ACC112 (cell line): Measurements from ENCODE around the gene CAMKMT.

Experiments used
- H2AFZ ChIP-seq: fragments of 200-600 bp; sonication (generic); one replicate; pipeline ENCODE4 v1.6.0; 2017; ENCODE audit warnings: antibody characterized with exemption, low read length; ENCODE audit not compliant: unreplicated experiment
- H3K27ac ChIP-seq: fragments of 200-600 bp; sonication (generic); 2 replicates; pipeline ENCODE4 v1.5.1; 2014; ENCODE audit warnings: low read depth, mild to moderate bottlenecking, antibody characterized with exemption, low read length, moderate library complexity
- H3K27me3 ChIP-seq: fragments of 200-600 bp; sonication (generic); 2 replicates; pipeline ENCODE4 v1.6.1; 2014; ENCODE audit warnings: mild to moderate bottlenecking, antibody characterized with exemption, low read length, moderate library complexity, mixed read lengths; ENCODE audit not compliant: insufficient read depth
- H3K36me3 ChIP-seq: fragments of 200-600 bp; sonication (generic); 2 replicates; pipeline ENCODE4 v1.6.1; 2016; ENCODE audit warnings: mild to moderate bottlenecking, antibody characterized with exemption, low read length, moderate library complexity, mixed read lengths; ENCODE audit not compliant: insufficient read depth
- H3K4me1 ChIP-seq: fragments of 200-600 bp; sonication (generic); one replicate; pipeline ENCODE4 v1.6.1; 2016; ENCODE audit warnings: low read length, mixed read lengths; ENCODE audit not compliant: insufficient read depth, unreplicated experiment, control insufficient read depth
- H3K4me3 ChIP-seq: fragments of 200-600 bp; sonication (generic); 2 replicates; pipeline ENCODE4 v1.5.1; 2014; ENCODE audit warnings: mild to moderate bottlenecking, low read depth, low read length
- H3K79me2 ChIP-seq: fragments of 200-600 bp; sonication (generic); one replicate; pipeline ENCODE4 v1.6.0; 2016; ENCODE audit warnings: low read length; ENCODE audit not compliant: control insufficient read depth, unreplicated experiment, insufficient read depth

The CAMKMT gene

GRCh38 chr2:44615950-44616518 is 254.3 kb downstream of the CAMKMT start:
- H2AFZ ChIP-seq = no peak overlapping the region

GRCh38 chr2:44616667-44617155 is 255.0 kb downstream of the CAMKMT start:
- no peaks in the 10 kb centered on the region for H3K27me3 ChIP-seq
- H3K27ac ChIP-seq = no peak overlapping the region
- no peak overlapping the region for H3K4me3 ChIP-seq
- H2AFZ ChIP-seq = no peak overlapping the region
- no peaks in the 10 kb centered on the region for H3K79me2 ChIP-seq
- no peaks in the 10 kb centered on the region for H3K4me1 ChIP-seq
- no peaks in the 10 kb centered on the region for H3K36me3 ChIP-seq

More at GRCh38 chr2:44615950-44616518, 254.3 kb downstream of the CAMKMT start:
- H3K36me3 ChIP-seq = no peaks in the 10 kb centered on the region
- no peaks in the 10 kb centered on the region for H3K79me2 ChIP-seq
- no peak overlapping the region for H3K4me3 ChIP-seq
- H3K27ac ChIP-seq = no peak overlapping the region
- H3K27me3 ChIP-seq = no peaks in the 10 kb centered on the region
- no peaks in the 10 kb centered on the region for H3K4me1 ChIP-seq

- Histone ChIP-seq H3K27ac (no peak overlapping the region), H3K4me1 (no peaks in the 10 kb centered on the region), H3K27me3 (no peaks in the 10 kb centered on the region), H3K79me2 (no peaks in the 10 kb centered on the region), H3K4me3 (no peak overlapping the region), H2AFZ (no peak overlapping the region), H3K36me3 (no peaks in the 10 kb centered on the region)
Observed at GRCh38 chr2:44618251-44619023, 256.7 kb downstream of the CAMKMT start.

GRCh38 chr2:44620189-44620990 is 258.6 kb downstream of the CAMKMT start:
- no peak overlapping the region for H3K4me3 ChIP-seq

GRCh38 chr2:44623622-44624351 is 262.0 kb downstream of the CAMKMT start:
- Histone ChIP-seq H3K4me3 (no peak overlapping the region), H3K79me2 (no peaks in the 10 kb centered on the region), H3K36me3 (no peaks in the 10 kb centered on the region), H3K27me3 (no peaks in the 10 kb centered on the region), H3K4me1 (no peaks in the 10 kb centered on the region), H3K27ac (no peak overlapping the region), H2AFZ (no peak overlapping the region)

More at GRCh38 chr2:44620189-44620990, 258.6 kb downstream of the CAMKMT start:
- Histone ChIP-seq H3K36me3 (no peaks in the 10 kb centered on the region), H2AFZ (no peak overlapping the region), H3K27ac (no peak overlapping the region), H3K27me3 (no peaks in the 10 kb centered on the region), H3K79me2 (no peaks in the 10 kb centered on the region), H3K4me1 (no peaks in the 10 kb centered on the region)

GRCh38 chr2:44628297-44628696 is 266.6 kb downstream of the CAMKMT start:
- Histone ChIP-seq H3K36me3 (0 out of 2 replicates have a peak, but pooled peaks cover 3% of the 10 kb centered on the region), H3K27ac (no peak overlapping the region), H3K4me3 (no peak overlapping the region), H2AFZ (no peak overlapping the region), H3K79me2 (no peaks in the 10 kb centered on the region), H3K27me3 (no peaks in the 10 kb centered on the region), H3K4me1 (no peaks in the 10 kb centered on the region)

- H3K4me3 ChIP-seq = no peak overlapping the region
- no peaks in the 10 kb centered on the region for H3K27me3 ChIP-seq
- no peaks in the 10 kb centered on the region for H3K79me2 ChIP-seq
- H2AFZ ChIP-seq = no peak overlapping the region
- 0 out of 2 replicates have a peak, but pooled peaks cover 5% of the 10 kb centered on the region for H3K36me3 ChIP-seq
- H3K4me1 ChIP-seq = no peaks in the 10 kb centered on the region
- H3K27ac ChIP-seq = no peak overlapping the region
Observed at GRCh38 chr2:44632931-44633689, 271.4 kb downstream of the CAMKMT start.

GRCh38 chr2:44635725-44636124 is 274.0 kb downstream of the CAMKMT start:
- no peaks in the 10 kb centered on the region for H3K79me2 ChIP-seq
- H3K36me3 ChIP-seq = 0 out of 2 replicates have a peak, but pooled peaks cover 5% of the 10 kb centered on the region
- H3K27ac ChIP-seq = no peak overlapping the region
- no peaks in the 10 kb centered on the region for H3K4me1 ChIP-seq
- H3K27me3 ChIP-seq = no peaks in the 10 kb centered on the region
- no peak overlapping the region for H2AFZ ChIP-seq
- H3K4me3 ChIP-seq = no peak overlapping the region

- no peak overlapping the region for H3K27ac ChIP-seq
- no peak overlapping the region for H3K4me3 ChIP-seq
- H3K27me3 ChIP-seq = no peaks in the 10 kb centered on the region
- H3K79me2 ChIP-seq = no peaks in the 10 kb centered on the region
- no peaks in the 10 kb centered on the region for H3K4me1 ChIP-seq
- 0 out of 2 replicates have a peak, but pooled peaks cover 1% of the 10 kb centered on the region for H3K36me3 ChIP-seq
- no peak overlapping the region for H2AFZ ChIP-seq
Observed at GRCh38 chr2:44638649-44639048, 276.9 kb downstream of the CAMKMT start.
